ENCODE measurements around the gene AMPD3.

DNA sequence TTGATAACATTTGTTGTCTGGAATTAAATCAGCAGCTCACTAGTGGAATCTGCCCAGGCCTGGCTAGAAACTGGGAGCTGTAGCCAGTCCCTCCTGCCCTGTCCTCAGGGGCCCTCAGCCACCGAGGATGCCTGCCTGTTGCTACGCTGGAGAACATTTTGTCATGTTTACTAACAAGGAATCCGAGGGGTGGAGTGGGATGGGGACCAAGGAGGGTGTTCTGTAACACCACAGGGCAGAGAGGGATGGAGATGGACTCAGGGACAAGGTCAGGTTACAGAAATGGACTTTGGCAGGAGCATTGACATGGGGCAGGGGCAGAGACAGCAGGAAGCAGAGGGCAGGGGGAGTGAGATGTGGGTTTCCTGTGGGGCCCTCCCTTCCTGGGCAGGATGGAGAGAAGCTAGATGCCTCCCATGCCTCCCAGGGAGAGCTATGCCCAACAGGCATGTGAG, 45.8 kb upstream of the AMPD3 start:
- TF ChIP-seq, protein P1, sequence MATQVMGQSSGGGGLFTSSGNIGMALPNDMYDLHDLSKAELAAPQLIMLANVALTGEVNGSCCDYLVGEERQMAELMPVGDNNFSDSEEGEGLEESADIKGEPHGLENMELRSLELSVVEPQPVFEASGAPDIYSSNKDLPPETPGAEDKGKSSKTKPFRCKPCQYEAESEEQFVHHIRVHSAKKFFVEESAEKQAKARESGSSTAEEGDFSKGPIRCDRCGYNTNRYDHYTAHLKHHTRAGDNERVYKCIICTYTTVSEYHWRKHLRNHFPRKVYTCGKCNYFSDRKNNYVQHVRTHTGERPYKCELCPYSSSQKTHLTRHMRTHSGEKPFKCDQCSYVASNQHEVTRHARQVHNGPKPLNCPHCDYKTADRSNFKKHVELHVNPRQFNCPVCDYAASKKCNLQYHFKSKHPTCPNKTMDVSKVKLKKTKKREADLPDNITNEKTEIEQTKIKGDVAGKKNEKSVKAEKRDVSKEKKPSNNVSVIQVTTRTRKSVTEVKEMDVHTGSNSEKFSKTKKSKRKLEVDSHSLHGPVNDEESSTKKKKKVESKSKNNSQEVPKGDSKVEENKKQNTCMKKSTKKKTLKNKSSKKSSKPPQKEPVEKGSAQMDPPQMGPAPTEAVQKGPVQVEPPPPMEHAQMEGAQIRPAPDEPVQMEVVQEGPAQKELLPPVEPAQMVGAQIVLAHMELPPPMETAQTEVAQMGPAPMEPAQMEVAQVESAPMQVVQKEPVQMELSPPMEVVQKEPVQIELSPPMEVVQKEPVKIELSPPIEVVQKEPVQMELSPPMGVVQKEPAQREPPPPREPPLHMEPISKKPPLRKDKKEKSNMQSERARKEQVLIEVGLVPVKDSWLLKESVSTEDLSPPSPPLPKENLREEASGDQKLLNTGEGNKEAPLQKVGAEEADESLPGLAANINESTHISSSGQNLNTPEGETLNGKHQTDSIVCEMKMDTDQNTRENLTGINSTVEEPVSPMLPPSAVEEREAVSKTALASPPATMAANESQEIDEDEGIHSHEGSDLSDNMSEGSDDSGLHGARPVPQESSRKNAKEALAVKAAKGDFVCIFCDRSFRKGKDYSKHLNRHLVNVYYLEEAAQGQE (IDR thresholded peaks at IDR 0.05; ENCODE audit: borderline replicate concordance): no peak
- TF ChIP-seq, protein P2, sequence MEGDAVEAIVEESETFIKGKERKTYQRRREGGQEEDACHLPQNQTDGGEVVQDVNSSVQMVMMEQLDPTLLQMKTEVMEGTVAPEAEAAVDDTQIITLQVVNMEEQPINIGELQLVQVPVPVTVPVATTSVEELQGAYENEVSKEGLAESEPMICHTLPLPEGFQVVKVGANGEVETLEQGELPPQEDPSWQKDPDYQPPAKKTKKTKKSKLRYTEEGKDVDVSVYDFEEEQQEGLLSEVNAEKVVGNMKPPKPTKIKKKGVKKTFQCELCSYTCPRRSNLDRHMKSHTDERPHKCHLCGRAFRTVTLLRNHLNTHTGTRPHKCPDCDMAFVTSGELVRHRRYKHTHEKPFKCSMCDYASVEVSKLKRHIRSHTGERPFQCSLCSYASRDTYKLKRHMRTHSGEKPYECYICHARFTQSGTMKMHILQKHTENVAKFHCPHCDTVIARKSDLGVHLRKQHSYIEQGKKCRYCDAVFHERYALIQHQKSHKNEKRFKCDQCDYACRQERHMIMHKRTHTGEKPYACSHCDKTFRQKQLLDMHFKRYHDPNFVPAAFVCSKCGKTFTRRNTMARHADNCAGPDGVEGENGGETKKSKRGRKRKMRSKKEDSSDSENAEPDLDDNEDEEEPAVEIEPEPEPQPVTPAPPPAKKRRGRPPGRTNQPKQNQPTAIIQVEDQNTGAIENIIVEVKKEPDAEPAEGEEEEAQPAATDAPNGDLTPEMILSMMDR (IDR thresholded peaks at IDR 0.05; ENCODE audit: poor library complexity, severe bottlenecking): no peak
- no peak for TF ChIP-seq POLR2AphosphoS5 (IDR thresholded peaks at IDR 0.05)

All from neural cell (in vitro differentiated cells).